Measurements from ENCODE around the gene HDAC11.

The HDAC11 gene

DNA sequence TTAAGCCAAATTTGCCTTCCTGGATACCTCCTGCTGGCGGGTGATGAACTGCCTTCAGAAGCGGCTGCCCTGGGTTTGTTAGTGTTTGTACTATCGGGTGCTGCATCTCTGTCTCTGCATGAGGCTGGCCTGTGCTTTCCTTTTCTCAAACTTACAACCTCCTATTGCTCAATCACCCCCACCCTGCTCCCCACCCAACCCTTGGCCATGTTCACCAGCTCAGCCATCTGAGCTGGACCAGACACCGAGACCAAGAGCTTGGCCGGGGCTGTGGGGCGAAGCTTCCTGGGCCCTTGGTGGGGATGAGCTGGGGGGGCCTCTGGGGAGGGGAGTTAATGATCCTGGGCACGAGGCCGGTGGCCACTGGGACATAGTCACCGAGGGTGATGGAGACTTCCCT lies 52.0 kb downstream of the HDAC11 start:
- H3K27me3 ChIP-seq (ENCODE audit: insufficient read depth, insufficient read length) = no peaks in the 10 kb centered on the region
- peaks cover 14% of the 10 kb centered on the region for H3K4me1 ChIP-seq (ENCODE audit: insufficient read depth, insufficient read length)
- H3K4me3 ChIP-seq (ENCODE audit: insufficient read length, low read depth) = no peak overlapping the region
- H3K36me3 ChIP-seq (ENCODE audit: insufficient read depth, insufficient read length, low read length) = no peaks in the 10 kb centered on the region
- H3K9ac ChIP-seq (ENCODE audit: insufficient read length, low read depth) = no peak overlapping the region
- no peak for DNase-seq (ENCODE audit: low read depth, low spot score)
- TF ChIP-seq SUZ12 (IDR thresholded peaks at IDR 0.05; ENCODE audit: extremely low read depth, insufficient read depth, insufficient read length) (no peak), ZNF274 (IDR thresholded peaks at IDR 0.05; ENCODE audit: low read depth, low read length) (no peak), YY1 (IDR thresholded peaks at IDR 0.05; ENCODE audit: insufficient read depth, insufficient read length) (no peak)
- no peaks in the 10 kb centered on the region for H3K9me3 ChIP-seq (ENCODE audit: insufficient read depth, low read length)

DNA sequence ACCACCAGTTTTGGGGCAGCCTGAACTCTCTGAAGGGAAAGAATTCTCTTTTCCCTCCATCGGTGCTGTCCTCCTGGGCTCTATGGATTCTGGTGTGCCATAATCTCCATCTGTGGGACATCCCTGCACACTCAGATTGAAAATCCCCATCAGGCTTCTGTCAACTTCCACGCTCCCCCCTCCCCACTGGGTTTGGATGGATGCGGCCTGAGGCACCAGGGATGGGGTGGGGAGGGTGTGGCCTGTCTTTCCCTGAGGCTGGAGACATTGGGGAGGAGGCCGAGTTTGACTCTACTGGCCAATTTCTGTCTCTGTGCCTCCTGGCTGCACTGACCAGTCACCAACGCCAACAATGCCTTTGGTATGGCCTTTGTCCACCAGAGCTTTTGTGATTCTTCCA lies 52.5 kb downstream of the HDAC11 start:
- H3K36me3 ChIP-seq (ENCODE audit: insufficient read depth, insufficient read length, low read length) = no peaks in the 10 kb centered on the region
- no peak overlapping the region for H3K9ac ChIP-seq (ENCODE audit: insufficient read length, low read depth)
- no peaks in the 10 kb centered on the region for H3K9me3 ChIP-seq (ENCODE audit: insufficient read depth, low read length)
- no peak for DNase-seq (ENCODE audit: low read depth, low spot score)
- H3K27me3 ChIP-seq (ENCODE audit: insufficient read depth, insufficient read length) = no peaks in the 10 kb centered on the region
- no peak for TF ChIP-seq SUZ12 (IDR thresholded peaks at IDR 0.05; ENCODE audit: extremely low read depth, insufficient read depth, insufficient read length)
- no peak for TF ChIP-seq ZNF274 (IDR thresholded peaks at IDR 0.05; ENCODE audit: low read depth, low read length)
- TF ChIP-seq YY1 (IDR thresholded peaks at IDR 0.05; ENCODE audit: insufficient read depth, insufficient read length) = no peak
- peaks cover 16% of the 10 kb centered on the region for H3K4me1 ChIP-seq (ENCODE audit: insufficient read depth, insufficient read length)
- H3K4me3 ChIP-seq (ENCODE audit: insufficient read length, low read depth) = no peak overlapping the region

DNA sequence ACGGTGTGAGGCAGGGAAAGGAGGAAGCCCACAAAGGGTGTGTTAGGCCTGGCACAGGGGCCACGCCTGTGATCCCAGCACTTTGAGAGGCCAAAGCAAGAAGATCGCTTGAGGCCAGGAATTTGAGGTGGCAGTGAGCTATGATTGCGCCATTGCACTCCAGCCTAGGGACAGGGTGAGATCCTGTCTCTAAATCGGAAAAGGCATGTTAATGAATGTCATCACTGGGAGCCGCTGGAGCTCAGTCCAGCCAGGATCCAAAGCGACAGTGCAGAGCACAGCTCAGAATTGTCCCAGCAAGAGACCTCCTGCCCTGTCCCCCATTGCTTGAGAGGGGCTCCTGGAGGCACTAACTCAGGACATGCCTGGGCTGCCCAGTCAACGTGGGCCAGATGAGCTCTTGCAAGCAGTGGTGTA lies 53.8 kb downstream of the HDAC11 start:
- no peak overlapping the region for H3K9ac ChIP-seq (ENCODE audit: insufficient read length, low read depth)
- TF ChIP-seq YY1 (IDR thresholded peaks at IDR 0.05; ENCODE audit: insufficient read depth, insufficient read length) = no peak
- TF ChIP-seq SUZ12 (IDR thresholded peaks at IDR 0.05; ENCODE audit: extremely low read depth, insufficient read depth, insufficient read length) = no peak
- no peak for TF ChIP-seq ZNF274 (IDR thresholded peaks at IDR 0.05; ENCODE audit: low read depth, low read length)
- no peak for DNase-seq (ENCODE audit: low read depth, low spot score)

DNA sequence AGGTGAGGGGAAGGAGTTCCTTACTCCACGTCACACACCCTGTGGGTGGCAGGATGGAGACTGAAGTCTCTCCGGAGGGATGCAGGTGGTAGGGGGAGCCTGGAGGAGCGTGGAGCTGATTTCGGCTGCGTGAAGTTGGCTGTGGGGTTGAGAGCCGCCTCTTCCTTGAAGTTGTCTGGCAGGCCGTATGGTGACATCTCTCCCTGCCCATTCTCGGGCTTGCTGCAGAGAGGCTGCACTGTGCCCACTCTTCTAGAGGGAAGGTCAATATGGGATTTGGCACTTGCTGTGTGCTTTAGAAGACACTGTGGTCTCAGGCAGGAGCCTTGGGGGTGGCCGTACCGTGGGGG lies 55.4 kb downstream of the HDAC11 start:
- no peaks in the 10 kb centered on the region for H3K27me3 ChIP-seq (ENCODE audit: insufficient read depth, insufficient read length)
- H3K9me3 ChIP-seq (ENCODE audit: insufficient read depth, low read length) = no peaks in the 10 kb centered on the region
- no peak overlapping the region for H3K4me3 ChIP-seq (ENCODE audit: insufficient read length, low read depth)
- no peaks in the 10 kb centered on the region for H3K36me3 ChIP-seq (ENCODE audit: insufficient read depth, insufficient read length, low read length)
- DNase-seq (ENCODE audit: low read depth, low spot score) = no peak
- H3K9ac ChIP-seq (ENCODE audit: insufficient read length, low read depth) = no peak overlapping the region
- TF ChIP-seq SUZ12 (IDR thresholded peaks at IDR 0.05; ENCODE audit: extremely low read depth, insufficient read depth, insufficient read length) (no peak), ZNF274 (IDR thresholded peaks at IDR 0.05; ENCODE audit: low read depth, low read length) (no peak), YY1 (IDR thresholded peaks at IDR 0.05; ENCODE audit: insufficient read depth, insufficient read length) (no peak)
- H3K4me1 ChIP-seq (ENCODE audit: insufficient read depth, insufficient read length) = peaks cover 15% of the 10 kb centered on the region

More for the DNA sequence above, 53.8 kb downstream of the HDAC11 start:
- H3K4me1 ChIP-seq (ENCODE audit: insufficient read depth, insufficient read length) = peaks cover 14% of the 10 kb centered on the region
- H3K4me3 ChIP-seq (ENCODE audit: insufficient read length, low read depth) = no peak overlapping the region
- no peaks in the 10 kb centered on the region for H3K36me3 ChIP-seq (ENCODE audit: insufficient read depth, insufficient read length, low read length)
- no peaks in the 10 kb centered on the region for H3K9me3 ChIP-seq (ENCODE audit: insufficient read depth, low read length)
- H3K27me3 ChIP-seq (ENCODE audit: insufficient read depth, insufficient read length) = no peaks in the 10 kb centered on the region

DNA sequence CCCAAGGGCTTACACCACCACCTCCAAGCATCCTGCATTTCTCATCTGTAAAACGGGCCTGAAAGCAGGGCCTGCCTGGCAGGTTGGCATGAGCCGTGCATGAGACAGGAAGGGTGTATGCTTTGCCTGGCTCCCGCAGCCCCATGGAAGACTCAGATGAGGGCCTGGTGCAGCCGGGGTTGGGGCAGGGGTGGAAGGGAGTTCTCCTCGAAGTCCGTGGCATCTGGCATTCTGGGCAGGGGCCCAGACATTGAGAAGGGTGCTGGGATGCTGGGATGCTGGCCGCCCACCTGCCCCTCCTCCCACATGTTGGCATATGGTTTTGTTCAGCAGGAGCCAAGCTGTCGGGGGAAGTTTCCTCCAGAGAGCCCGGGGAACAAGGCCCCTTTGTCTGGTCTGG lies 55.8 kb downstream of the HDAC11 start:
- Histone ChIP-seq H3K36me3 (ENCODE audit: insufficient read depth, insufficient read length, low read length) (no peaks in the 10 kb centered on the region), H3K9me3 (ENCODE audit: insufficient read depth, low read length) (no peaks in the 10 kb centered on the region), H3K9ac (ENCODE audit: insufficient read length, low read depth) (no peak overlapping the region), H3K4me1 (ENCODE audit: insufficient read depth, insufficient read length) (peaks cover 15% of the 10 kb centered on the region), H3K4me3 (ENCODE audit: insufficient read length, low read depth) (no peak overlapping the region), H3K27me3 (ENCODE audit: insufficient read depth, insufficient read length) (no peaks in the 10 kb centered on the region)
- DNase-seq (ENCODE audit: low read depth, low spot score) = no peak
- TF ChIP-seq SUZ12 (IDR thresholded peaks at IDR 0.05; ENCODE audit: extremely low read depth, insufficient read depth, insufficient read length) (no peak), ZNF274 (IDR thresholded peaks at IDR 0.05; ENCODE audit: low read depth, low read length) (no peak), YY1 (IDR thresholded peaks at IDR 0.05; ENCODE audit: insufficient read depth, insufficient read length) (no peak)

DNA sequence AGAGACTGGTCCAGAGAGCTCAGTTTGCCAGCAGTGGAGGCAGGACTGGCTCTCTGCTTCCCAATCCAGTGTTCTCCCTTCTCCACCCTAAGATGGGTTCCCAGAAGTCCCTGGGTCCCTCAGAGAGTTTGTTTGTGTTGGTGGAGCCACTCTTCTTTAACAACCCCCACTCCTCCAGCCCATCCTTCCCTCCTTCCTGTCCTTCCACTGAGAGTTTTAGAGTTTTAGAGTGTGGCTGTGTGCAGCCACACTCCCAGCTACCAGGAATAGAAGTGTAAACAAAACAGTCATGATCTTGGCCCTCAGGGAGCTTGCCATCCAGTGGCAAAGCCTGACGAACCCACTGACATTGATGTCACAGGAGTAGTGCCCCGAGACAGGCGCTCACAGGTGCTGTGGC lies 56.3 kb downstream of the HDAC11 start:
- TF ChIP-seq YY1 (IDR thresholded peaks at IDR 0.05; ENCODE audit: insufficient read depth, insufficient read length) (no peak), ZNF274 (IDR thresholded peaks at IDR 0.05; ENCODE audit: low read depth, low read length) (no peak), SUZ12 (IDR thresholded peaks at IDR 0.05; ENCODE audit: extremely low read depth, insufficient read depth, insufficient read length) (no peak)
- H3K4me1 ChIP-seq (ENCODE audit: insufficient read depth, insufficient read length) = peaks cover 15% of the 10 kb centered on the region
- no peak overlapping the region for H3K9ac ChIP-seq (ENCODE audit: insufficient read length, low read depth)
- DNase-seq (ENCODE audit: low read depth, low spot score) = no peak
- no peaks in the 10 kb centered on the region for H3K27me3 ChIP-seq (ENCODE audit: insufficient read depth, insufficient read length)
- no peaks in the 10 kb centered on the region for H3K36me3 ChIP-seq (ENCODE audit: insufficient read depth, insufficient read length, low read length)
- peaks cover 5% of the 10 kb centered on the region for H3K9me3 ChIP-seq (ENCODE audit: insufficient read depth, low read length)
- no peak overlapping the region for H3K4me3 ChIP-seq (ENCODE audit: insufficient read length, low read depth)

DNA sequence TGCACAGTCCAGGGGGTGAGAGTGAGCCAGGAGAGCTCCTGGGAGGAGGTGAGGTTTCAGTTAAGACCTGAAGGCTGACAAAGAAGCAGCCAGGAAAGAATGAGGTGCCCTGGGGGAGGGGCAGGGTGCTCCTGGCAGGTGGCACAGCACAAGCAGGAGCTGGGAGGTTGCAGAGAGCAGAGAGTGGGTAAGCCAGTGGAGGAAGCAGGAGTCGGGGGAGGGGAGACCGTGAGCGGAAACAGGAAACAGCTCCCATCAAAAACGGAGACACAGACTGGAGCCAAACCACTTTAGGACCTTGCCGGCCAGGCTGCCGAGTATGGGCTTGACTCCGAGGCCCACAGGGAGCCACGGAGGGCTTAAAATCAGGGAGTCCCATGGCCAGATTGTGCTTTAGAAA lies 56.7 kb downstream of the HDAC11 start:
- no peak for TF ChIP-seq YY1 (IDR thresholded peaks at IDR 0.05; ENCODE audit: insufficient read depth, insufficient read length)
- no peak for TF ChIP-seq SUZ12 (IDR thresholded peaks at IDR 0.05; ENCODE audit: extremely low read depth, insufficient read depth, insufficient read length)
- TF ChIP-seq ZNF274 (IDR thresholded peaks at IDR 0.05; ENCODE audit: low read depth, low read length) = no peak
- Histone ChIP-seq H3K4me1 (ENCODE audit: insufficient read depth, insufficient read length) (peaks cover 15% of the 10 kb centered on the region), H3K36me3 (ENCODE audit: insufficient read depth, insufficient read length, low read length) (no peaks in the 10 kb centered on the region), H3K27me3 (ENCODE audit: insufficient read depth, insufficient read length) (no peaks in the 10 kb centered on the region), H3K4me3 (ENCODE audit: insufficient read length, low read depth) (no peak overlapping the region), H3K9ac (ENCODE audit: insufficient read length, low read depth) (no peak overlapping the region), H3K9me3 (ENCODE audit: insufficient read depth, low read length) (peaks cover 9% of the 10 kb centered on the region)
- DNase-seq (ENCODE audit: low read depth, low spot score) = no peak

All from NT2/D1 (cell line).